OCI-LY3 (cell line): ENCODE data around the gene MPRIP.

Source experiments
- CTCF ChIP-seq: fragments of 200-600, 300-600 bp; sonication (generic); IDR thresholded peaks from 2 replicates; pipeline ENCODE4 v1.5.1; 2014; ENCODE audit warnings: antibody characterized with exemption, low read length, low read depth
- EZH2phosphoT487 ChIP-seq: fragments of 200-600 bp; shearing (Covaris generic); IDR thresholded peaks from 2 replicates; pipeline ENCODE4 v1.6.1; 2018; ENCODE audit warnings: antibody characterized with exemption, mixed run types, low read depth

GRCh38 chr17:17060930-17061329 lies 18.7 kb downstream of the MPRIP start:
- TF ChIP-seq CTCF (no peak), EZH2phosphoT487 (no peak)
